NK-92 (cell line): ENCODE measurements around the gene CHST9.
"Not testable (repeated sequence)": the region's sequence is repeated elsewhere in the genome, so short reads cannot be mapped to it uniquely, and the experiment has no call there.

Experiments used
- DNase-seq: peaks from one replicate; lab custom pipeline; 2025; ENCODE audit not compliant: unreplicated experiment; lab: John Stamatoyannopoulos, UW

CHST9 gene

GRCh38 chr18:27008575-27008974 is 176.5 kb downstream of the CHST9 start:
- DNase-seq, result no peak

GRCh38 chr18:27007880-27008279 is 177.2 kb downstream of the CHST9 start:
- no peak for DNase-seq

- no peak for DNase-seq
These were observed 179.5 kb downstream of the CHST9 start for GRCh38 chr18:27005589-27005988.

- DNase-seq, result no peak
These were observed 180.9 kb downstream of the CHST9 start for GRCh38 chr18:27004056-27004829.

- DNase-seq, result no peak
These were observed 185.3 kb downstream of the CHST9 start for GRCh38 chr18:26999797-27000196.

- DNase-seq, result no peak
These were observed 191.5 kb downstream of the CHST9 start for GRCh38 chr18:26993568-26993967.

- DNase-seq, result no peak
These were observed 192.2 kb downstream of the CHST9 start for GRCh38 chr18:26992926-26993325.

- DNase-seq, result no peak
These were observed 195.3 kb downstream of the CHST9 start for GRCh38 chr18:26989842-26990241.

GRCh38 chr18:26981360-26982082 is 203.6 kb downstream of the CHST9 start:
- DNase-seq, result no peak

- DNase-seq, result no peak
These were observed 206.2 kb downstream of the CHST9 start for GRCh38 chr18:26978812-26979341.

GRCh38 chr18:26977781-26978180 is 207.3 kb downstream of the CHST9 start:
- DNase-seq, result no peak

- no peak for DNase-seq
These were observed 208.9 kb downstream of the CHST9 start for GRCh38 chr18:26976206-26976605.

GRCh38 chr18:26972549-26972948 is 212.6 kb downstream of the CHST9 start:
- not testable (repeated sequence) for DNase-seq

- no peak for DNase-seq
These were observed 213.7 kb downstream of the CHST9 start for GRCh38 chr18:26971409-26971808.

GRCh38 chr18:26970637-26971036 is 214.5 kb downstream of the CHST9 start:
- DNase-seq, result no peak

GRCh38 chr18:26965206-26965605 is 219.9 kb downstream of the CHST9 start:
- DNase-seq, result no peak

- no peak for DNase-seq
These were observed 221.8 kb downstream of the CHST9 start for GRCh38 chr18:26963292-26963691.

- no peak for DNase-seq
These were observed 223.3 kb downstream of the CHST9 start for GRCh38 chr18:26961839-26962238.

- DNase-seq, result no peak
These were observed 224.2 kb downstream of the CHST9 start for GRCh38 chr18:26960911-26961310.

- DNase-seq, result no peak
These were observed 228.2 kb downstream of the CHST9 start for GRCh38 chr18:26956863-26957262.

GRCh38 chr18:26948703-26949102 is 236.4 kb downstream of the CHST9 start:
- DNase-seq, result no peak

GRCh38 chr18:26943906-26944305 is 241.2 kb downstream of the CHST9 start:
- DNase-seq, result no peak
